Kidney epithelial cell (primary cell): ENCODE measurements around the gene C17orf78. TPM values are rescaled to one million over a fixed set of nuclear protein-coding genes. Genes with fewer than 3 reads are reported as not detected.

Source experiments
- DNase-seq: peaks from one replicate; pipeline ENCODE4 v3.0.0-alpha.2; 2010; ENCODE audit warnings: low read depth
- H3K27me3 ChIP-seq: 2 replicates; pipeline ENCODE4 v1.6.0; 2011; ENCODE audit warnings: low read length; ENCODE audit not compliant: control insufficient read depth, insufficient read depth
- H3K36me3 ChIP-seq: 2 replicates; pipeline ENCODE4 v1.5.1; 2011; ENCODE audit warnings: low read length; ENCODE audit not compliant: control insufficient read depth, insufficient read depth
- H3K4me3 ChIP-seq: 2 replicates; pipeline ENCODE4 v1.5.1; 2011; ENCODE audit warnings: low read depth, mild to moderate bottlenecking, control low read depth, low read length
- CTCF ChIP-seq: IDR thresholded peaks from 2 replicates; pipeline ENCODE4 v1.5.1; 2011; ENCODE audit warnings: mild to moderate bottlenecking, moderate library complexity, low read length, control low read depth, inconsistent platforms; ENCODE audit not compliant: insufficient read depth, poor library complexity, severe bottlenecking
- total RNA-seq: library from RNA; depleted of rRNA; stranded (reverse); fragments of >200 nt; gene quantifications from 2 replicates; pipeline ENCODE4 v1.2.3, GENCODE V29; 2015

Gene C17orf78
- total RNA-seq, 1 donor from 2014 or later = not detected

GRCh38 chr17:37384560-37385149 lies 8.9 kb downstream of the C17orf78 start:
- H3K36me3 ChIP-seq = no peaks in the 10 kb centered on the region
- no peaks in the 10 kb centered on the region for H3K27me3 ChIP-seq
- DNase-seq = no peak
- TF ChIP-seq CTCF = no peak
- no peak overlapping the region for H3K4me3 ChIP-seq

GRCh38 chr17:37385474-37385990 lies 9.7 kb downstream of the C17orf78 start:
- no peak for DNase-seq
- Histone ChIP-seq H3K4me3 (no peak overlapping the region), H3K36me3 (no peaks in the 10 kb centered on the region), H3K27me3 (no peaks in the 10 kb centered on the region)
- TF ChIP-seq CTCF = no peak

GRCh38 chr17:37386462-37386861 lies 10.7 kb downstream of the C17orf78 start:
- TF ChIP-seq CTCF = no peak
- Histone ChIP-seq H3K27me3 (no peaks in the 10 kb centered on the region), H3K4me3 (no peak overlapping the region), H3K36me3 (no peaks in the 10 kb centered on the region)
- no peak for DNase-seq

GRCh38 chr17:37388266-37388665 lies 12.5 kb downstream of the C17orf78 start:
- no peak for TF ChIP-seq CTCF
- no peaks in the 10 kb centered on the region for H3K36me3 ChIP-seq
- DNase-seq = no peak
- no peak overlapping the region for H3K4me3 ChIP-seq
- no peaks in the 10 kb centered on the region for H3K27me3 ChIP-seq

- H3K27me3 ChIP-seq = no peaks in the 10 kb centered on the region
- TF ChIP-seq CTCF = no peak
- H3K36me3 ChIP-seq = no peaks in the 10 kb centered on the region
- no peak overlapping the region for H3K4me3 ChIP-seq
- no peak for DNase-seq
These were observed 13.4 kb downstream of the C17orf78 start for GRCh38 chr17:37389160-37389559.

- no peak for TF ChIP-seq CTCF
- no peak overlapping the region for H3K4me3 ChIP-seq
- no peaks in the 10 kb centered on the region for H3K27me3 ChIP-seq
- DNase-seq = no peak
- no peaks in the 10 kb centered on the region for H3K36me3 ChIP-seq
These were observed 15.4 kb downstream of the C17orf78 start for GRCh38 chr17:37391146-37391545.
